Lung (tissue), 12 donors: ENCODE measurements around the gene MVB12B. TPM values are rescaled to one million over a fixed set of nuclear protein-coding genes. Genes with fewer than 3 reads are reported as not detected.

Experiments
- ATAC-seq: fragments of 200-7000 bp; cut with Tn5 transposase; one replicate; pipeline ENCODE4 v1.9.1; 2020; ENCODE audit warnings: moderate number of reproducible peaks; ENCODE audit not compliant: insufficient read depth, low FRiP score
- DNase-seq, 3 donors: peaks; one replicate each; pipeline ENCODE4 v3.0.0-alpha.2; 2013 to 2017
- H3K27ac ChIP-seq, 2 donors: one replicate each; pipeline ENCODE4 v1.5.1; 2013; ENCODE audit warnings: mild to moderate bottlenecking in 2 of 2, moderate library complexity in 2 of 2, control low read depth in 1 of 2, inconsistent platforms in 1 of 2, low read depth in 1 of 2, low read length in 1 of 2
- H3K27me3 ChIP-seq, 3 donors: one replicate each; pipeline ENCODE4 v1.5.1; 2013; ENCODE audit warnings: low read length in 2 of 3; ENCODE audit not compliant: control insufficient read depth in 3 of 3, insufficient read depth in 3 of 3
- H3K36me3 ChIP-seq, 4 donors: one replicate each; pipeline ENCODE4 v1.5.1; 2013; ENCODE audit warnings: low read length in 4 of 4, mild to moderate bottlenecking in 1 of 4, moderate library complexity in 1 of 4; ENCODE audit not compliant: control insufficient read depth in 4 of 4, insufficient read depth in 4 of 4
- H3K4me1 ChIP-seq, 5 donors: one replicate each; pipeline ENCODE4 v1.5.1; 2013; ENCODE audit warnings: low read length in 5 of 5, mild to moderate bottlenecking in 2 of 5, moderate library complexity in 1 of 5; ENCODE audit not compliant: control insufficient read depth in 5 of 5, insufficient read depth in 5 of 5
- H3K4me3 ChIP-seq: one replicate; pipeline ENCODE4 v1.5.1; 2013; ENCODE audit warnings: mild to moderate bottlenecking, control low read depth, moderate library complexity
- H3K9ac ChIP-seq, 2 donors: one replicate each; pipeline ENCODE4 v1.5.1; 2013; ENCODE audit warnings: low read length in 2 of 2, control low read depth in 1 of 2; ENCODE audit not compliant: insufficient read depth in 1 of 2
- H3K9me3 ChIP-seq, 4 donors: one replicate each; pipeline ENCODE4 v1.5.1; 2013; ENCODE audit warnings: low read length in 3 of 4, mild to moderate bottlenecking in 1 of 4, moderate library complexity in 1 of 4; ENCODE audit not compliant: control insufficient read depth in 4 of 4, insufficient read depth in 3 of 4
- CTCF ChIP-seq: IDR thresholded peaks from 2 replicates; pipeline ENCODE4 v1.5.1; 2012; ENCODE audit warnings: mild to moderate bottlenecking; ENCODE audit errors: control extremely low read depth, extremely low read depth
- WGBS, 2 donors: extraction: QIAGEN DNeasy Blood & Tissue Kit; methylation state at CpG; one replicate each; pipeline ENCODE4 v1.1.7; 2013; 5-methylcytosine and 5-hydroxymethylcytosine counted together
- polyA plus RNA-seq, 2 donors: library from polyadenylated mRNA; stranded (reverse); fragments of 200-250 nt; gene quantifications; one replicate each; pipeline ENCODE4 v1.2.1, GENCODE V29; 2013
- total RNA-seq, 2 donors: library from RNA; depleted of rRNA in 1 of 2; stranded (reverse); fragments of >200 nt in 1 of 2; gene quantifications; one replicate each; pipeline ENCODE4 v1.2.1, GENCODE V29; 2014 to 2021
- donor health status: control.
- donor health status: control.
- donor health status: Bipolar disorder and iron deficiency.
- donor health status: healthy.
- donor health status: DM: yes; HTN: yes; CAD: no.

The MVB12B gene
- total and polyA plus RNA-seq, 4 donors: 9.5 to 33.6 (median 16.5) TPM

- Histone ChIP-seq H3K36me3 (no peaks in the 10 kb centered on the region), H3K9me3 (no peaks in the 10 kb centered on the region), H3K27ac (no peak overlapping the region), H3K4me3 (no peak overlapping the region), H3K27me3 (no peaks in the 10 kb centered on the region), H3K9ac (no peak overlapping the region), H3K4me1 (peaks cover 0 to under 1% (median 0%) of the 10 kb centered on the region in 5 donors)
- ATAC-seq (no peak), DNase-seq (no peak)
- 93 to 94% methylated on average over 5 of the region's 5 CpGs for WGBS, 2 donors
- no peak for TF ChIP-seq CTCF
Observed at GRCh38 chr9:126312584-126313551, 13.8 kb upstream of the MVB12B start.

DNA sequence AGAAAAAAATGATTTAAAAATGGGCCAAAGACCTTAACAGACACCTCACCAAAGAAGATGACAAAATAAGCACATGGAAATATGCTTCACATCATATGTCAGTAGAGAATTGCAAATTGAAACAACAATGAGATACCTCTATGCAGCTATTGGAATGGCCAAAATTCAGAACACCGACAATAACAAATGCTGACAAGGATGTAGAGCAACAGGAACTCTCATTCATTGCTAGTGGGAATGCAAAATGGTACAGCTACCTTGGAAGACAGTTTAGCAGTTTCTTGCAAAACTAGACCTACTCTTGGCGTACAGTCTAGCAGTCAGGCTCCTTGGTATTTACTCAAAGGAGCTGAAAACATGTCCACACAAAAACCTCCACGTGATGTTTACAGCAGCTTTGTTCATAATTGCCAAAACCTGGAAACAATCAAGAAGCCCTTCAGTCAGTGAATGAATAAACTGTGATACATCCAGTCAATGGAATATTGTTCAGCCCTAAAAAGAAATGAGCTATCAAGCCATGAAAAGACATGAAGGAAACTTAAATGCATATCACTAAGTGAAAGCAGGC lies 10.5 kb upstream of the MVB12B start:
- WGBS, 2 donors: 89 to 92% methylated on average over 3 of the region's 3 CpGs
- DNase-seq (no peak), ATAC-seq (no peak)
- no peaks in the 10 kb centered on the region for H3K9me3 ChIP-seq
- H3K27ac ChIP-seq: no peak overlapping the region
- H3K4me3 ChIP-seq: no peak overlapping the region
- no peak overlapping the region for H3K9ac ChIP-seq
- no peaks in the 10 kb centered on the region for H3K36me3 ChIP-seq
- no peaks in the 10 kb centered on the region for H3K4me1 ChIP-seq
- no peaks in the 10 kb centered on the region for H3K27me3 ChIP-seq
- TF ChIP-seq CTCF: no peak

DNA sequence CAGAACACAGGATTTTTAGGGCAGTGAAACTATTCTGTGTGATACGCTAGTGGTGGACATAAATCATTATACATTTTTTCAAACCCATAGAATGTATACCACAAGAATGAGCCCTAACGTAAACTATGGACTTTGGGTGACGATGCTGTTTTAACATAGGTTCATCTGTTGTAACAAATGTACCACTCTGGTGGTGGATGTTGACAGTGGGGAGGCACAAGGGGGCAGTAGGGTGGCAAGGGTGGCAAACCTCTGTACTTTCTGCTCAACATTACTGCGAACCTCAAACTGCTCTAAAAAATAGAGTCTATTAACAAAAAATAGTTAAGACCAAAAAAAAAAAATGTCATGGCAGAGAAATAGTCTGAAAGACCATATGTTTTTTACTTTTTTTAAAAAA lies 9.1 kb upstream of the MVB12B start:
- Histone ChIP-seq H3K4me3 (no peak overlapping the region), H3K9ac (no peak overlapping the region), H3K27me3 (no peaks in the 10 kb centered on the region), H3K9me3 (no peaks in the 10 kb centered on the region), H3K36me3 (no peaks in the 10 kb centered on the region), H3K4me1 (no peaks in the 10 kb centered on the region), H3K27ac (no peak overlapping the region)
- whole genome bisulfite sequencing, 2 donors: 53 to 69% methylated on average over 4 of the region's 4 CpGs
- ATAC-seq: no peak
- peak; percentile 31 for TF ChIP-seq CTCF
- no peak for DNase-seq
